Stimulated activated CD8-positive, alpha-beta memory T cell treated with anti-CD3 and anti-CD28 coated beads, Interleukin-4, amount 100 ng/mL, for 4 hours (primary cell): ENCODE results near the gene NAV2.
"Not testable (repeated sequence)": the region's sequence is repeated elsewhere in the genome, so short reads cannot be mapped to it uniquely, and the experiment has no call there.

ENCODE experiments used
- DNase-seq, 2 donors: peaks; one replicate each; pipeline ENCODE4 v3.0.0-alpha.2; 2020; ENCODE audit warnings: low read depth in 2 of 2, low spot score in 1 of 2

The NAV2 gene

DNA sequence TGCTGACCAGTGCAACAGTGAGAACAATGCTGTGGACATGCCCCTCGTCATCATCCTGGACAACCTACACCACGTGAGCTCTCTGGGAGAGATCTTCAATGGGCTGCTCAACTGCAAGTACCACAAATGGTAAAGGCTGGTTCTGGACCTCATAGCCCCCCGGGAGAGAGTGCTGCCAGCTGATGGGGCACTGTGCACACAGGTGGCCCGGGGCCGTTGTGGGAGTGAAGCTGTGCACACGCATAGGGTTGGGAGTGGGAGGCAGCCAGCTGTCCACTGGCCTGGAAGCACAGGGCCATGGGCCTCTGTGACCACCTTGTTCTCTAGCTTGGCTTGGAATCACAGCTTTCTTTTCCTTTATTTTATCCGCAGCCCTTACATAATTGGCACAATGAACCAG, 390.6 kb downstream of the NAV2 start:
- DNase-seq, result no peak

DNA sequence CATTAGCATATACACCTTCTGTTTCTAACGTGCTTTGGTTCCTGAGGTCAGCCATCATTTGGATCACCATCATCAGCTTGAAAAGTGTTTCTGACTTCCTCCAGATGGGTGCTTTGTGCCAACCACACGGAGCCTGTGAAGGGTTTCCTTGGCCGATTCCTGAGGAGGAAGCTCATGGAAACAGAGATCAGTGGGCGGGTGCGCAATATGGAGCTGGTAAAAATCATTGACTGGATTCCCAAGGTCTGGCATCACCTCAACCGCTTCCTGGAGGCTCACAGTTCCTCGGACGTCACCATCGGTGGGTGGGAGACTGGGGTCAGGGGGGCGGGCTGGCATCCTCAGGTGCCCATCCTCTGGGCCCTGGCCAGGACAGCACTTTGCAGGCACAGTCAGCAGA, 392.8 kb downstream of the NAV2 start:
- no peak for DNase-seq

DNA sequence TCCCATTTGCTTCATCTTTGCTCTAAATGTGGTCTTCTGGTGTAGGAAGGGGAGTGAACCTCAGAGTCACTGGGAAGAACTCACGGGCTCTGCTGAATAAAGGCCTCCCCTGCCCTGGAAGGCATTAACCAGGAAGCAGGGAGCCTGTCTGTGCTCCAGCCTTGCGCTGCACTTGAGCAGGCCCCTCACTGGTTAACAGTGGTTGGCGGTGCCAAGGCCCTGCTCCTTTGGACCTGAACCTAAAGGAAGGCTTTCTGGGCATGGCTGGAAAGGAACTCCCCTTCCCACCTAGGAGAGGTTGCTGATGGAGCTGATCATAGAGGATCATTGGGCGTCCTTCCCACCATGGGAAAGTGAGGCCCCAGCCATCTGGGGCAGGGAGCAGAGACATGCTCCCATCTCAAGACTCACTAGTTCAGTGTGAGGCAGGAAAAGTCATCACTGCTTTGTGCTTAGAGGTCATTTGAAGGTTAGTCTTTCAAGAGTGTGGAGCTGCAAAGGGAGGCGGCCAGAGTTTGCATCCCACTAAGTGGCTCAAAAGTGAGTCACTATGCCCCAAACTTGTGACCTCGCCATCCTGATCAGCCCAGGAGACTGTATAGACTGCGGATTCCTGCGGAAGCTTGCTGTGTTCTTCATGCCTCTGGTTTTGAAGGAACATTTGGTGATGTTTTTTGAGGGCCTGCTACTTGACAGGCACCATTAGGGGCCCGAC, 397.3 kb downstream of the NAV2 start:
- no peak for DNase-seq

DNA sequence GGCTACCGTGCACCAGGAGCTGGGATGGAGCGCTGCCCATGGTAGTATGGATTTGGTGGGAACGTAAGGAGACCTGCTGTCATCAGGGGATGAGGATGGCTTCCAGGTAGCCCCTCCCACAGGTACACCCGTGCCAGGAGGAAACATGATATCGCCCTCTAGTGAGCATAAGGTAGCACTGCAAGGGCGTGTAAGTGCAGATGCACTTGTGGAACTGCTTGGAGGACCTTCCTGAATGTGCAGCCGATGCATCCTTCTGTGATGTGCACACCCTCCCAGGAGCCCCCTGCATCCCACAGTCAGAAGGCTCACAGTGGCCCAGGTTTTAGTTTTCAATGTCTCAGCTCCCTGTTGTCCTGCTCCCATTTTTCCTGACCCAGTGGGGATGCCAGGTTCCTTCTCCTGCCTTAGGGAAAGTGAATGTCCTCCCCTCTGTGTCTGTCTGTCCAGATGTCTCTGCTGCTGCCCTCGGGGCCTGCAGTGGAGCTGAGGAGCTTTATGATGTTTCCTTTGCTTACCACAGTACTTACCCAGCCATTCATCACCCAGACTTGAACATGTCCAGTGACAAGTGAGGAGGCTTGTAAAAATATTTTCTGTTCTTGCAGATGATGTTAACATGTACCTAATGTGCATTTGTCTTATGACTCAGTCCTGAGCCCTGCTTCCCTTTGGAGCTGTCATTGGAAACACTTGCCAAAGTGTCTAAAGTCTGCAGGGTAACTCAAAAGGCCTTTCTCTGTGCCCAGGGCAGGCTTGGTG, 398.5 kb downstream of the NAV2 start:
- DNase-seq, result no peak

DNA sequence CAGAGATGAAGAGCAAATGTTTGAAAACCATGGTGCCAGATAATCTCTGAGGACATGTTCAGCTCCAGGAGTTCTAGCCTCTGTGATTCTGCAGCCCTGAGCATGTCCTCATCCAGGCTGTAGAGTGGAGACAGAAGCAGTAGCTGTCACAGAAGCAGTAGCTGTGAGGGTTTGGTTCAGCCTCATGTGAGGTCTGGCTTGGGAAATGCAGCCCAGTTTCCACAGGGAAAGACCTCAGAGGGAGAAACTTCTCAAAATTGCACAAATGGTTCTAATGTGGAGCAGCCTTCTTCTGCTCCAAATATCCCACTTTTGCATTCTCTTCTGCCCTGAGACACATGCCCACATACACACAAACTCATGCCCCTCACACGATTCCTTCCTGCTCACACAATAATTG, 399.2 kb downstream of the NAV2 start:
- DNase-seq, result no peak

DNA sequence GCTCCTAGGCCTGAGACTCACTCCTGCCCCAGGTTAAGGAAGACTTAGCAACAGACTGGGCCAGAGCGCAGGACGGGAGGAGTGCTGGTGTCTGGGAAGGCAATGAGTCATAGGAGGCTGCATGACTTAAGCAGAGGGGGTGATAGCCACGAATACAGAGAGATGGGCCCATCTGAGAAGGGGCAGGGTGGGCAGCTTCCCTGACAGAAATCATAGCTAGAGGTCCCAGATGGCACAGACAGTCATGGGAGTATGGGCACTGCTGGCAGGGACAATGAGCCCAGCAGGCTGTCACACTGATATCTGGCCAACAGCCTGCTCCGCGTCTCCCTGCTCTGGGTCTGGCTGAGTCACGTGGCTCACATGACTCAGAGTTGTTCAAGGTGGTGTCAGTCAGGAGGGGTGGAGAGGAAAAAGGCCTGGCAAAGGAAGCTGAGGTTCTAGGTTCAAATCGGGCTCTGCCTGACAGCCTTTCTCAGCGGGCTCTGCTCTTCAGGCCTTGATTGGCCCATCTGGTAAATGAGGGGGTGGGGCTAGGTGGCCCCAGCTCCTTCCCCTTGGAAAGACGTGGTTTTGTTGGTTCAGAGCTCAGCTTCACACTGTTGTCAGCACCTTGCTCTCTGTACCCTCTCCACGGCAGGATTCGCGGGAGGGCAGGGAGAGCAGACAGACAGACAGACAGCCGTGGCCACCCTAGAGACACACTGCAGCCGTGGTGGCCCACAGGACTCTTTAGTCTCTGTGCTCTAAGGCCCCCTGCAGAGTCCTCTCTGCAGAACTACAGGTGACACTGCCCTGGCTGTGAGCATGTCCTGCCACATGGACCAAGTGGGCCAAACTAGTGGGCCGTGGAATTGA, 399.9 kb downstream of the NAV2 start:
- DNase-seq, result no peak

DNA sequence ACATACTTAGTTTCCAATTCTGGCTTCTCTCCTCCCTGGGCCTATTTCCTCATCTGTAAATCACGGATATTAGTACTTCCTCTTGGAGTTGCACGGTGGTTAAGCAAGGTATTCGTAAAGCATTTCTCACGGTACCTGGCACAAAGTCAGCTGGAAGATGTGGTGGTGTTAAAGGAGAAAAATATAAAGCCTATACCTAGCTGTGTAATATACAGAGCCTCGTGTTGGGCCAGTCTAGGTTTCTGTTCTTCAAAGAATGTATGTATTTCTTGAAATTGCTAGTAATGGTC, 400.5 kb downstream of the NAV2 start:
- no peak for DNase-seq

DNA sequence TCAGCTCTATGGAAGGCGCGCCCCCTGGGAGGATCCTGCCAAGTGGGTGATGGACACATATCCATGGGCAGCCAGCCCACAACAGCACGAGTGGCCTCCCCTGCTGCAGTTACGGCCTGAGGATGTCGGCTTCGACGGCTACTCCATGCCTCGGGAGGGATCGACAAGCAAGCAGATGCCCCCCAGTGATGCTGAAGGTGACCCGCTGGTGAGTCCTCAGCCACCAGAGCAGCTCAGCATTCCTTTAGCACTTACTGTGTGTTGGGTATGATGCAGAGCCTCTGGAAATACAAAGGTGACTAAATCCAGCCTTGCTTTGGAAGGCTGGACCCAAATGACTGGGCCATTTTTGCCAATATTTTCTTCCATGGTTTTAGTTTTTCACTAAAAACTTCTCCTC, 402.0 kb downstream of the NAV2 start:
- DNase-seq, result no peak

DNA sequence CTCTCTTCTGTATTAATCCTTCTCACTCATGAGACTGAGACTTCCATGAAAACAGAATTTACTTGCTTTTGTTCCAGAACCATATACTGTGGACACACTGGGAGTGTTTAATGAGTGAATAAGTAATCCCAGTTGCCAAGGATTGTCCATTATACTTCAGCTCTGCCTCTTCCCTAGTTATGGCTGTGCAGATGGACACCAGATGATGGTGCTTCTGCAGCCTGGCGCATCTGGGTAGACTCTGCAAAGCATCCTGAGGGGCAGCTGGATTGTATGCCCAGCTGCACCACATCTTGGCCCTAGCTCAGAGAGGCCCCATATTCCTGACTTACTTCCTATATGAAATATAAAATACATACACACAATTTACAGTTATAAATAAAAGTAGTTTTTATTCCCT, 404.2 kb downstream of the NAV2 start:
- DNase-seq, result no peak

DNA sequence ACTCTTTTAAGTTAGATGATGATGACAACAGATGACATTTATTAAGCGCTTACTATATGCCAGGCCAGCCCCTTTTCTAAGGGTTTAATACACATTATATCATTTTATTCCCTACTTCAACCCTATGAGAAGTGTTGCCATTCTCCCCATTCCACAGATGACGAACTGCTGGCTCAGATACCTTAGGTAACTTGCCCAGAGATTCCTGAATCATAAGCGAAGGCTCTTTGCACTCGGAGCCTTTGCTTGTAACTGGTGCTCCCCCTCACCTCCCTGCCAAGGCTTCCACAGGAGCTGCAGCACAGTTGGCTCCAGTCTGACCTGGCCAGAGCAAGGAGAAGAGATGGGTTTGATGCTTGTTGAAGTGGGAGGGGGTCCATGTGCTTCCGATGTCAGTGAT, 404.7 kb downstream of the NAV2 start:
- DNase-seq, result no peak

DNA sequence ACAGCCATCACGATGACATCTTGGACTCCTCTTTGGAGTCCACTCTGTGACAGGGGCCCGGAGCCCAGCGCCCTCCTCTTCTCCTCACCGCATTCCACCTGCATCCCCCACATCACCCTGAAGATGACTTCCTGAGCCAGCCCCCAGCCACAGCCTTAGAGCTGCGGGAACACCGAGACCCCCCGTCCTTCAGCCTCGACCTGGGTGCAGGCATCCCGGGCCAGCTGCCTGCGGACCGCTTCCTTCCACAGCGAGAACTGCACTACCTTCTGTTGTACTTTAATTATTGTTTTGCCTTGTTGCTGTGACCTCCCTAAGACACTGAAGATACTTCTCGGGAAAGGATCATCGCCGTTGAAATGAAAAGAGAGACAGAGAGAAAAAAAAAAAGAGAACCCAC, 405.6 kb downstream of the NAV2 start:
- DNase-seq, result no peak

DNA sequence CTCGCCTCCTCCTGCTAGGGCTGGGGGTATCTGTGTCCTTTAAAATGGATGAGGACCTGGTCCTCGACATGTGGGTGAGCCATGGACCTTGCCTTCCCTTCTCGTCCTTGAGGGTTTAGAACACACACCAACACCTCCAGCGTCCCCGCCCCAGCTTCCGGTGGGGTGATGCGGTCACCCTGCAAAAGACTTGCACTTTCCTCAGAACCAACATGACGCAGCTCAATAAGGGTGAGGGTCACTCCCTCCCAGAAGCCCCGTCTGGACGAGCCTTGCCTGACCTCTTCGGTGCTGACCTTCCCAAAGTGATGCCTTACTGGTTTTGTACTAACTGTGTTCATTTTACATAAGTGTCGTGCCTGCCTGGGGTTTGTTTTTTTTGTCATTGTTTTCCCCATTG, 406.7 kb downstream of the NAV2 start:
- DNase-seq, result no peak

DNA sequence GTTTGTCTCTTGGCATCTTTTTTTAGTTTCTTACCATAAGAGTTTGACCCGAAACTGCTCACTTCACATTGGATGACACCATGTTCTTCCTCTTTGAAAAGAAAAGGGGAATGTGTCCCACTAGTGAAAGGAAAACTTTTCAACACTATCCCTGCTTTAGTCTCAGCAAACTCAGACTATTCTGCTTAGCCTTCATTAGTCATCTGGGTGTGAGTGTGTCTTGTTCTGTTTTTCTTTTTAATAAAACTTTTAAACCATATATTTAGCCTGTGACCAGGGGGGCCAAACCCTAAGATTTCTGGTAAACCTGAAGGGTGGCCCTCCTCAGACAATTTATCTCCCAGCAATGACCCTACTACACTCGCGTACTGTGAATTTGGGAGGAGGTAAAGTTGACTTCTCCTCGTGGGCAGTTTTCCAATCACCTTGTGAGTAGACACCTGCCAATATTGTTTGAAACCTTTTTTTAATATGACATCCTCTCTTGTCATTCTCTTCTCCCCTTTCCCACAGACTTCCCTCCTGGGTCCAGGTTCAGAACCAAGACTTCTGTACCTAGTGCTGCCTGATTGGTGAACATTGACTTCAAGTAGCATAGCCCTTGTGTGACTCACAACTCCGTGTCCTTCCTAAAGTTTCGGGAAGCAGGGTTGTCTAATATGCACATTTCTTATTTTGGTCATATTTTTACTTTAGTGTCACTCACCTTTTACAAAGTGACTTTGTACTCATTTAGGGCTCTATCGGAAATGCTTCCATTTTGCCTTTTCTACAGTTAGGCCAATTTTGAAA, 407.7 kb downstream of the NAV2 start:
- no peak for DNase-seq

DNA sequence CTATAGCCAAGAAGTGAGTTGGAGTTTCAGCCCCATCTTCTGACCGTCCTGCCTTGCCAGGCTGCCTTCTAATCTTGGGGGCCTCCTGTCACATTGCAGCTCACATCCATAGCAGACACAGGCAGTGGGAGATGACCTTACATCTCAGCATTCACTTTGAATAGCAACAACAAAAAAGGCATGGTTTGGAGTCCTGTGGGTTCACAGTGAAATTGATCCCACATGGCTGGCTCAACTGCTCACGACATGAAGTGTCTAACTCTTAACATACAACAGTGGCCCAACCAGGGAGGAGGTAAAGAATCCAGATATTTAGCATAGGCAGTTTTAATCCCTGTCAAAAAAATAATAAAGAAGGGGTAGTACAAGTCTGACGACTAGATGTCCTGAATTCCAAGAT, 409.5 kb downstream of the NAV2 start:
- no peak for DNase-seq

DNA sequence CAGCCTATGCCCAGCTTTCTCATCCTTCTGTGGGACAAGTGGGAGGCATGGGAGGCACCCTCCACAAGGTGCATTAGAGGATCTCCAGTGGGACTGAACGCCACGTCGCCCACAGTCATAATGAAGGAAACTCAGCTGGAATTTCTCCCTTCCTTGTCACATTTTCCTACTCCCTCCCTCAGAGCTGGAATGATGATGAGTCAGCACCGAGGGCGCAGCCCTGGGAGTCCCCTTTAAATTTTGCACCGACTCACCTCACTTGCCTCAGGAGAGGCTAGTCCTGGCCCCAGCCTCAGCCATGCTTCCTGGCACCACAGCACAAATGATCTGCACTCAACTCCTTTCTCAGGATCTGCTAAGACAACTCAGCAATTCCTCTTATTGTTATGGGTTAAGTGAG, 413.3 kb downstream of the NAV2 start:
- no peak for DNase-seq

DNA sequence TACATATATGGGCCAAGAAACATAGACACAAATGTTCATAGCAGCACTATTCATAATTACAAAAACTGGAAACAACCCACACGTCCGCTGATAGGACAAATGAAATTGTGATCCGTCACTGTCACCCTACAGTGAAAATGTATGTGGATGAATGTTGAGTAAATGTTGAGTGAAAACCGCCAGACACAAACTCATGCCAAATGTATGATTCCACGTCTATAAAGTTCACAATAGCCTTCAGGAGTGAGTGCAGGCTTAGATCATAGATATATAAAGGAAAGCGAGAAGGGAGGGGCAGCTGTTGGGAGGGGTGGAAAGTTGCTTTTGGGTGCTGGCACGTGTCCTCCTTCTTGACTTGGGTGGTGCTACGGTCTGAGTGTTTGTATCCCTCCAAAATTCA, 414.1 kb downstream of the NAV2 start:
- no peak for DNase-seq

DNA sequence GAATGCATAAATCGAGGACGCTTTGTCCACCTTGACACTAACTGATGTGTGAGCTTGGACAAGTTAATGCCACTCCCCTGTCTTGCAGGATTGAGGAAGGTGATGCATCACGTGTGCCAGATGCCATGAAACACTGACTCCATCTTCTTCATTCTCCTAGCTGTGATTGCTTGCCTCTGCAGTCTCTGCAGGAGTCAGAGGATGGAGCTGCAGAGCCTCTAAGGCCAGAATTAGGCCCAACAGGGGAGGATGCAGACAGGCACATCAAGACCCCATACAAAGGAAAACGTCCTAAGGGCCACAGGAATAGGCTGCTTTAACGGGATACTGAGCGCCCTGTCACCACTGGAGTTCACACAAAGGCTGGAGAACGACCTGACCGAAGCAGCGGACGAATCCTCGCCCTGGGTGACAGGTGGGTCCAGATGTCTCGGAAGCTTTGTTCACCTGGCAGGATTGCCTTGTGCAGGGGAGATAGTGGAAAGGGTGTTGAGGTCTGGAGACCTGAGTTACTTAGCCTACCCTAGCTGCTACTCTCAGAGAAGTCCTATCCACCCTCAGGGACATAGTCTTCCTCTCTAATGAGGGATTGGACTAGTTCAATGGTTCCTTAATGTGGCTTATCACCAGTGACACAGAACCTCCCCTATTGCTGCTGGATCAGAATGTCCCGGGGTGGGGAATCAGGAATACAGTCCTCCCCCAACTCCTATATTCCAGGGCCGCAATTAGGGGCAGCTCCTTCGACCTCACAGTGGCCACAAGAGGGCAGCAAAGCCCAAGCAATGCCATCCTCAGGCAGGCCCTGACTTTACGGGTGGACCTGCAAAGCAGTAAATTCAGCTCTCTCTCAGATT, 415.3 kb downstream of the NAV2 start:
- peak; percentile 34 to 58 for DNase-seq

DNA sequence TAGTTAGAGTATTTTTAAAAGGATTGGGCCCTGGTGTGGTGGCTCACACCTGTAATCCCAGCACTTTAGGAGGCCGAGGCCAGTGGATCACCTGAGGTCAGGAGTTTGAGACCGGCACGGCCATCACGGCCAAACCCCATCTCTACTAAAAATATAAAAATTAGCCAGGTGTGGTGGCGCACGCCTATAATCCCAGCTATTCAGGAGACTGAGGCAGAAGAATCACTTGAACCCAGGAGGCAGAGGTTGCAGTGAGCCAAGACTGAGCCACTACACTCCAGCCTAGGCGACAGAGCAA, 415.8 kb downstream of the NAV2 start:
- not testable (repeated sequence) for DNase-seq

DNA sequence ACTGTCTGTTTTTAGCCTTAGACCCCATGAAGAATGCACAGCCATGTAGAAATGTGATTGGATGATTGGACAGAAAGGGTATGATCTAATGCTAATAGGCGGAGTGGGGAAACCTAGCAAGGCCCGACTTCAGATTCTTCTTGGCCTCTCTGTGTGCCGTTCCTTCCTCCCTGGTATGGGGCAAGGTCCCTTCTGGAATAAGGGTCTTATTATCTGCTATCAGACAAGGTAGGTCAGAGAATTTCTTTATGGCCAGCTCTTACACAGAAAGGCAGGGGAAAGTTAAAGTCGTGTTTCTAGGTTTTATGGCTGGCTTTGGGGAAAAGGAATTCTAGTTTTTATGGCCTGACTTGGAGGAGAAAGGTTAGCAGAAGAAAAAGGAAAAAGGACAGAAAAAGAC, 417.0 kb downstream of the NAV2 start:
- DNase-seq, result no peak

DNA sequence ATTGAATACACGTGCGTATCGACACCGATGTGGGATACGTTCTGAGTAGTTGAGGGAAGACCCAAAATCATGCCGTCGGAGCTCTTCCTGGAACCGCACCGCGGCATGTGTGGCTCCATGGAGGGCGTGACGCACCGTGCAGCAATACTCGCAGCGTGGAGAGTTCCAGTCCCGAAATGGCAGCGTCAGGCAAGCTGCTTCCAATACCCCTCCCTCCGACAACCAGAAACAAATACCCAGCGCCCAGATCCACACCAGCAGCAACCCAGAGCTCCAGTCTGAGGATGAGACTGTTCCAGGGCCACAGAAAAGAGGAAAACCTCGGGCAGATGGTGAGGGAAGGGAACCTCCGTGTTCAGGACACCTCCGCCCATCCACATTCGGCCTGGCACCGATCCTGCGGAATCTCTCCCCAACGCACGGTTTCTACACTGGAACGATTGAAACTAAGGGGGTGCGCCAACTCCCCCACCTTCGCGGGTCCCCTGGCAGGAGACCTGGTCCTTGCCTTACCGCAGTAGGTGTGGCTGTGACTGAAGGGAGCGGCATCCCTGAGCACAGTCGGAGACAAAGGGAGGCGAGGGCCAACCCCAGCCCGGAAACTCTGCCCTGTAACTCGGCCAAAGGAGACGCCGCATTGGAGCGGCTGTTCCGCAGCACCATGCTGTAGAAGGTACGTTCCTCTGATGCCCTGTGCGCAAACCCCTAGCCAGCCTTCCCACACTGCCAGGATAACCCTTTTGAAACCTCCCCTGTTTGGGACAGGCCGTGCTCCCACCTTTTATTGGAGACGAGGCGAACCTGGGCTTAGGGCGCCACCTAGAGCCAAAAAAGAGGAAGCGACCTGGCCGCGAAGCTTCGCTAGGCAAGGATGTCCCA, 419.4 kb downstream of the NAV2 start:
- DNase-seq, result no peak
